GM18526 (cell line): Measurements from ENCODE around the gene CCDC181.

Source experiments
- POLR2A ChIP-seq: IDR thresholded peaks from 3 replicates; pipeline ENCODE4 v1.6.1; 2011; ENCODE audit not compliant: insufficient read length; ENCODE audit errors: extremely low read depth

Gene CCDC181

DNA sequence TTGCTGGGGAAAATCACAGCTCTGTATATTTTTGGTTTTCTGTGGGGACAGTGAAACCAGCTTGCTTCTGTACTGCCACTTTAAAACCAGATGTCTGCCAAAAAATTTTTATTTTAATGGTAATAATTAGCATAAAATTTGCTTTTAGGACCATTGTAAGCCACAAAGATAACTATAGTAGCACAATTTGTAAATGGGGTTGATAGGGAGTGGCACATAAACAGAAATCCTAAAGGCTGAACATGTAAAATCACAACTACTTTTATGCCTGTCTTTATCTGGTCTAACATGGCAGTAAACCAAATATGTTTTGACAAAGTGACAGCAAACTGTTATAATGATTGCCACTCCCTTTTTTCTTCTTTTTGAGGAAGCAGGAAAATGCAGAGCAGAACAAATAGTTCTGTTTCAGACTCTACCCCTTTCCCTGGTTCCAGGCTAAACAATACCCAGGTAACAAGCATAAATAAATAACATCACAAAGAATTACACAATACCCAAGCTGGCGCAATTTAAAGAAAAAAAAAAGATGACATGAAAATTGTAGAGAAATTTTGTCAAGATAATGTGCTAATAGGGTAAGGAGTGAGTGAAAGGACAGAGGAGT, 24.0 kb upstream of the CCDC181 start:
- TF ChIP-seq POLR2A = no peak

GRCh38 chr1:169443923-169444322, 16.6 kb upstream of the CCDC181 start:
- TF ChIP-seq POLR2A = no peak

DNA sequence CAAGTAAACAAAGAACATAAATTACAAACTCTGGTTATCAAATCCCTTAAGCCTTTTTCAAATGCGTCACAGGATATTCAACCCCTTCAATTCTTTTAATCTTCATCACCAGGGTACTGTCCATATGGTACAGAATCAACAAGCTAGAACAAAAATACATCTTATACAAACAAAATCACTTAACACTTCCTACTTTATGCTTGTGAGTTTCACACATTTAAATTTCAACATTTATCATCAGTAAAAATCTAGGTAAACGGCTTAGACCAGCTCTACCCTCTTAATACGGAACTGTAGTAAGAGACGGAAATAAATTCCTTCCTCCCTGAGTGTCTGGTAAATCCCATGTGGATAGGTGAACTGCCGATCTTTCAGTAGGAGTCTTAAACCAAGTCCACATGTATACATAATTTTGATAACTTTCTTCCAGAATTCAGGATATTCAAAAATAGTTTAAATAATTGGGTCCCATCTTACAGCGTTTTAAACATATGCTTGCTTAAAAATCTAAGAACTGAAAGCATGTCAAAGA, 1.0 kb downstream of the CCDC181 start:
- no peak for TF ChIP-seq POLR2A

GRCh38 chr1:169421309-169421708, 6.0 kb downstream of the CCDC181 start:
- TF ChIP-seq POLR2A = no peak

- TF ChIP-seq POLR2A = no peak
Observed at GRCh38 chr1:169414952-169415351, 12.3 kb downstream of the CCDC181 start.

- no peak for TF ChIP-seq POLR2A
Observed at GRCh38 chr1:169395955-169396354, 31.3 kb downstream of the CCDC181 start.

DNA sequence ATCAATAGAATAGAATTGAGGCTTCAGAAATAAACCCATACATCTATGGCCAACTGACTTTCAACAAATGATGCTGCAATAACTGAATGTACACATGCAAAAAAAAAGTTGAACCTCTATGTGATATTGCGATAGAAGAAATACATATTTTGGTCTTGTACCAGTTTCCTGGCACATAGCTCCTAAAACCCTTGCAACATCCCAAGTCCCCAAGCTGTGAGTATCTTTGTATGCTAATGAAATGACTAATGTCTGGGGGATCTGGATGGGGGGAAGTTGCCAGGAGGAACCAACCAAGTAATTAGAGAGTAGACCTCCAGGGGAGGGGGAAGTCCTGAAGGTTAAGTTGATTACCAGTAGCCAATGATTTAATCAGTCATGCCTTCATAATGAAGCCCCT, 34.9 kb downstream of the CCDC181 start:
- no peak for TF ChIP-seq POLR2A

GRCh38 chr1:169390303-169390702, 37.0 kb downstream of the CCDC181 start:
- TF ChIP-seq POLR2A = no peak

DNA sequence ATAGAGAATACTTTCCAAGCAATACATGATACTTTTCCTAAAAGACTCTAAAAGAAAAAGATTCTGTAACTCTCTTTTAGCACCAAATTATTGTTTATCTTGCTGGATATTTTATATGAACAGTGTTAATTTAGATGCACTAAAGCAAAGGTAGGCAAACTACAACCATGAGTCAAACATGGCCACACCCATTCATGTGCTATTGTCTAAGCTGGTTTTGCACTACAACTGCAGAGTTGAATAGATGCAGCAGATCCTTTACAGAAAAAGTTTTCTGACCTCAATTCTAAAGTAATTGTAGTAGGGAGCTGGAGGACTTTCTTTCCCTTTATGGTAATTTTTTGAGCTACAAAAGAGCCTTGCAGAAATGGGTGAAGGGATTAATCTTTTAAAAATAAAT, 39.9 kb downstream of the CCDC181 start:
- TF ChIP-seq POLR2A = no peak

DNA sequence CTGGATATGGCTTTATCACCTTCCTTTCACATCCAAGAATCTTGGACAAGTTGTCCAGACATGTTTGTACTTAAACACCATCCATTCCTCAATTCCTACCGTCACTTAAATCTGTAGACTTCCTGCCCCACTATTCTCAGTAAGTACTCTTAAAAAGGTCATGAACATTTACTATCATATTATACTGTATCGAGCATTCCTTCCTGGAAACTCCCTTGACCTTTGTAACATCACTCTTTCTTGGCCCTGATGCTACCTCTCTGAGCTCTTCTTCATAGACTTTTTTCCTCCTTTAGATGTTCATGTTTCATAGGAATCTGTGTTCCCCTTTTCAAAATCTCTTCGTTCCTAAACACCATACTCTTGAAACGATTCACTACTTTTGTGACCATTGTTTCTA, 43.8 kb downstream of the CCDC181 start:
- TF ChIP-seq POLR2A = no peak

DNA sequence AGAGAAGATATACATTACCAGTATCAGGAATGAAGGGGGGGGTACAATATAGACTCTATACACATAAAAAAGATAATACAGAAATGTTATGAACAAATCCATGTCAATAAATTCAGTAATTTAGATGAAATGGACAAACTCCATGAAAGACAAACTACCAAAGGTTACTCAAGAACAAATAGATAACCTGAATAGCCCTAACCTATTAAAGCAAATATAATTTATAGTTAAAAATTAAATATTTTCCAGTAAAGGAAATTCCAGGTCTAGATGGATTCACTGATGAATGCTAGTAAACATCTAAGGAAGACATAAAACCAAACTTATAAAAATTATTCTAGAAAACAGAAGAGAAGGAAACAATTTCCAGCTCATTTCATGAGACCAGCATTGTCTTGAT, 46.1 kb downstream of the CCDC181 start:
- no peak for TF ChIP-seq POLR2A

- TF ChIP-seq POLR2A = no peak
Observed at GRCh38 chr1:169371404-169371803, 55.9 kb downstream of the CCDC181 start.

GRCh38 chr1:169368406-169368769, 58.9 kb downstream of the CCDC181 start:
- no peak for TF ChIP-seq POLR2A

- TF ChIP-seq POLR2A = no peak
Observed at GRCh38 chr1:169367686-169368405, 59.4 kb downstream of the CCDC181 start, which contains the start of the genes BLZF1 and NME7. Gene BLZF1 (plus strand): TSS chr1:169368195. CDS start chr1:169369523, 1,328 bp downstream. Gene NME7 (minus strand): TSS chr1:169367797. CDS start chr1:169367710, 87 bp downstream.

DNA sequence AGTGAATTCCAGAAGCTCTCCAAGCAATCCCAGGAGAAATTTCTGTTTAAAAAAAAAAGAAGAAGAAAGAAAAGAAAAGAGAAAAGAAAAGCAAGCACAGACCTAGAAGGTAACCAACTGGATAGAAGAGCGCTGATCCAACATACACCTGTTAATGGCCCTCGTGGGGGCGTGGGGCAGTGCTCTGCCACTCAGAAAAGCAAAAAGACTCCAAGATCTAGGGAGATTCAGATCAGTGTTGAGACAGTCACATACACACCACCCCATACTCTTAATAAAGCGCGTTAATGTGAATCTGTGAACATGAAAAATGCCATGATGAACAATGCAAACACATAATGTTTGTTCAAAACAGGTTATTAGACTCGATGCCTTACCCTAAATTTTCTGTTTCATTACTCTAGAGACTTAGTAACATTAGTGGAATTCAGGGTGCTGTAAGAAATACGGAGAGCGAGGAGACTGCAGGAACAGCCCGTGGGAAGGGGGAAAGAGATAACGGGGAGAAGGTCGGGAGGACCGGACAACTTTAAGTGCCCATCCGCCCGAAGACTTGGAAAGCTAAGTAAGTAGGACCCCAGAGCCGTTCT, 60.1 kb downstream of the CCDC181 start:
- TF ChIP-seq POLR2A = no peak

DNA sequence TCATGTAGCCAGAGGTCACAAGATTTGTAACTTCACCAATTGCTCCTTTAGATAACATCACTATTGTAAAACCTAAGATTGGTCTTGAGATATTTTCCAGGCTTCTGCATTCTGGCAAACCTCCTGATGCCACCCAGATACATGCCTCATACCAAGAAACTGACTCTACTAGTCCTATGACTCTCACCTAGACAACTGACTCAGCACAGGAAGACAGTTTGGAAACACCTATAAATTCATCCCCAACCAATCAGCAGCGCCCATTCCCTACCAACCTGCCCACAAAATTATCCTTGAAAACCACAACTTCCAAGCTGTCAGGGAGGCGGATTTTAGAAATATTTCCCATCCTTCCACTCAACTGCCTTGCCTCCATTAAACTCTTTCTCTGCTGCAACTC, 62.3 kb downstream of the CCDC181 start:
- TF ChIP-seq POLR2A = no peak
